Ishikawa (cell line): ENCODE results near the gene ORM1.

Source experiments
- CREB1 ChIP-seq: IDR thresholded peaks from 2 replicates; pipeline ENCODE4 v1.6.1; 2012; ENCODE audit warnings: low read depth
- NFIC ChIP-seq: IDR thresholded peaks from 2 replicates; pipeline ENCODE4 v1.6.1; 2012
- RAD21 ChIP-seq: IDR thresholded peaks from 2 replicates; pipeline ENCODE4 v1.6.1; 2012; ENCODE audit warnings: low read depth
- TCF12 ChIP-seq: IDR thresholded peaks from 2 replicates; pipeline ENCODE4 v1.6.1; 2012; ENCODE audit warnings: low read depth
- TEAD4 ChIP-seq: IDR thresholded peaks from 2 replicates; pipeline ENCODE4 v1.6.1; 2012
- USF1 ChIP-seq: IDR thresholded peaks from 2 replicates; pipeline ENCODE4 v1.6.1; 2012

- TF ChIP-seq RAD21 (no peak), NFIC (no peak), CREB1 (no peak), USF1 (no peak), TCF12 (no peak), TEAD4 (no peak)
These were observed 21.8 kb upstream of the ORM1 start for GRCh38 chr9:114300846-114301797.
